CD14-positive monocyte (primary cell): ENCODE measurements around the gene TDRD7. TPM values are rescaled to one million over a fixed set of nuclear protein-coding genes. Genes with fewer than 3 reads are reported as not detected.
A peak's percentile ranks its signal among the peaks of the same experiment; 100 is the strongest.

ENCODE experiments used
- DNase-seq, 3 donors: peaks; one replicate each; pipeline ENCODE4 v3.0.0-alpha.2; 2011 to 2022
- H2AFZ ChIP-seq: 2 replicates; pipeline ENCODE4 v1.6.0; 2012; ENCODE audit warnings: mild to moderate bottlenecking, low read depth, low read length, inconsistent platforms; ENCODE audit not compliant: insufficient read depth, poor library complexity, severe bottlenecking
- H3K27ac ChIP-seq, 2 donors: 1 replicate in 1 of 2; 2 replicates in 1 of 2; pipeline ENCODE4 v1.5.1; 2012 to 2013; ENCODE audit warnings: low read length in 2 of 2, control low read depth in 1 of 2, inconsistent platforms in 1 of 2, low read depth in 1 of 2, mild to moderate bottlenecking in 1 of 2
- H3K27me3 ChIP-seq, 2 donors: one replicate each; pipeline versions ENCODE4 v1.6.0 to v1.6.1; 2011 to 2013; ENCODE audit warnings: low read length in 2 of 2; ENCODE audit not compliant: control insufficient read depth in 2 of 2, insufficient read depth in 2 of 2
- H3K36me3 ChIP-seq, 2 donors: replicated peaks in 1 of 2; 1 replicate in 1 of 2; 2 replicates in 1 of 2; pipeline versions ENCODE4 v1.5.1 to v1.6.1; 2012 to 2013; ENCODE audit warnings: low read length in 2 of 2, control low read depth in 1 of 2, inconsistent platforms in 1 of 2, mild to moderate bottlenecking in 1 of 2; ENCODE audit not compliant: insufficient read depth in 2 of 2, control insufficient read depth in 1 of 2
- H3K4me1 ChIP-seq, 2 donors: 1 replicate in 1 of 2; 2 replicates in 1 of 2; pipeline versions ENCODE4 v1.5.1 to v1.6.1; 2012 to 2013; ENCODE audit warnings: low read length in 2 of 2, control low read depth in 1 of 2, inconsistent platforms in 1 of 2, mild to moderate bottlenecking in 1 of 2, moderate library complexity in 1 of 2; ENCODE audit not compliant: insufficient read depth in 2 of 2, control insufficient read depth in 1 of 2
- H3K4me2 ChIP-seq: replicated peaks from 2 replicates; pipeline ENCODE3; 2012; ENCODE audit warnings: low read length, moderate library complexity, mild to moderate bottlenecking; ENCODE audit not compliant: poor library complexity, severe bottlenecking; ENCODE audit errors: extremely low read depth
- H3K4me3 ChIP-seq, 3 experiments: fragments of 200-600 bp in 1 of 3; sonication (generic) in 1 of 3; replicated peaks in 1 of 3; 1 replicate in 2 of 3; 2 replicates in 1 of 3; pipeline ENCODE4 v1.5.1; 2011 to 2013; ENCODE audit warnings: low read length in 3 of 3, mild to moderate bottlenecking in 3 of 3, control low read depth in 2 of 3, low read depth in 2 of 3, inconsistent platforms in 1 of 3, moderate library complexity in 1 of 3
- H3K79me2 ChIP-seq: 2 replicates; pipeline ENCODE4 v1.6.0; 2012; ENCODE audit warnings: mild to moderate bottlenecking, control low read depth, inconsistent platforms, low read length, moderate library complexity; ENCODE audit not compliant: insufficient read depth
- H3K9ac ChIP-seq: 2 replicates; pipeline ENCODE4 v1.6.0; 2017; ENCODE audit warnings: low read length, mild to moderate bottlenecking; ENCODE audit not compliant: insufficient read depth, poor library complexity, severe bottlenecking
- H3K9me3 ChIP-seq, 2 donors: replicated peaks in 1 of 2; 1 replicate in 1 of 2; 2 replicates in 1 of 2; pipeline versions ENCODE4 v1.5.1 to v1.6.1; 2012 to 2013; ENCODE audit warnings: low read length in 2 of 2, control low read depth in 1 of 2; ENCODE audit not compliant: control insufficient read depth in 1 of 2, insufficient read depth in 1 of 2
- H4K20me1 ChIP-seq: 2 replicates; pipeline ENCODE4 v1.6.0; 2012; ENCODE audit warnings: mild to moderate bottlenecking, low read length, control low read depth, moderate library complexity; ENCODE audit not compliant: insufficient read depth
- H3K27ac Mint-ChIP-seq, 7 donors: one replicate each; pipeline ENCODE4 v1.8.0; 2020; ENCODE audit warnings: mild to moderate bottlenecking in 7 of 7, mixed read lengths in 7 of 7, moderate library complexity in 6 of 7, inconsistent platforms in 2 of 7
- H3K27me3 Mint-ChIP-seq, 3 donors: one replicate each; pipeline ENCODE4 v1.8.0; 2021 to 2022; ENCODE audit warnings: low read depth in 3 of 3, mild to moderate bottlenecking in 3 of 3, mixed read lengths in 3 of 3, moderate library complexity in 3 of 3, inconsistent platforms in 1 of 3
- H3K36me3 Mint-ChIP-seq, 2 donors: one replicate each; pipeline ENCODE4 v1.8.0; 2020; ENCODE audit warnings: mixed read lengths in 2 of 2, inconsistent platforms in 1 of 2, mild to moderate bottlenecking in 1 of 2
- H3K4me1 Mint-ChIP-seq: one replicate; pipeline ENCODE4 v1.8.0; 2020; ENCODE audit warnings: mild to moderate bottlenecking, mixed read lengths
- H3K4me3 Mint-ChIP-seq, 2 donors: one replicate each; pipeline ENCODE4 v1.8.0; 2020; ENCODE audit warnings: mild to moderate bottlenecking in 2 of 2, mixed read lengths in 2 of 2, moderate library complexity in 1 of 2
- H3K9me3 Mint-ChIP-seq, 7 donors: one replicate each; pipeline ENCODE4 v1.8.0; 2020 to 2022; ENCODE audit warnings: mixed read lengths in 7 of 7, mild to moderate bottlenecking in 6 of 7, moderate library complexity in 6 of 7, inconsistent platforms in 2 of 7
- CTCF ChIP-seq: fragments of 200-600 bp; IDR thresholded peaks from one replicate; pipeline ENCODE4 v1.8.0; 2022; ENCODE audit warnings: antibody characterized with exemption, mild to moderate bottlenecking
- WGBS: methylation state at CpG from one replicate; pipeline ENCODE4 v1.1.5; 2013; ENCODE audit warnings: missing lambda C conversion rate; ENCODE audit not compliant: insufficient coverage; 5-methylcytosine and 5-hydroxymethylcytosine counted together
- intact Hi-C, 2 donors: fragments of 100-400 bp; cut with micrococcal nuclease; formaldehyde crosslinking; loops; one replicate each; pipeline versions ENCODE4 v1.15.0 to v1.15.1; 2023
- polyA plus RNA-seq, 3 donors: library from polyadenylated mRNA; depleted of rRNA in 1 of 3; unstranded in 2 of 3; stranded (reverse) in 1 of 3; fragments of 300-500 nt in 2 of 3; fragments of >200 nt in 1 of 3; fragmentation: Illumina TruSeq in 2 of 3; gene quantifications; 1 replicate in 2 of 3; 2 replicates in 1 of 3; pipeline ENCODE4 v1.2.3, GENCODE V29; 2012 to 2021

TDRD7 gene
- polyA plus RNA-seq, 3 donors = 8.1 to 12.0 (median 11.1) TPM

GRCh38 chr9:97473717-97474116, 61.8 kb downstream of the TDRD7 start:
- intact Hi-C loops = no loop called here
- no peak overlapping the region for H3K4me3 Mint-ChIP-seq
- H3K4me1 Mint-ChIP-seq = no peaks in the 10 kb centered on the region
- Histone ChIP-seq H3K36me3 (peaks cover 69 to 89% of the 10 kb centered on the region in 2 donors), H3K27ac (no peak overlapping the region), H4K20me1 (no peaks in the 10 kb centered on the region), H2AFZ (no peak overlapping the region), H3K27me3 (no peaks in the 10 kb centered on the region), H3K4me1 (no peaks in the 10 kb centered on the region), H3K79me2 (peaks cover under 1% of the 10 kb centered on the region), H3K9ac (no peak overlapping the region), H3K9me3 (no peaks in the 10 kb centered on the region), H3K4me2 (no peak overlapping the region), H3K4me3 (no peak overlapping the region)
- H3K27ac Mint-ChIP-seq = no peak overlapping the region
- H3K27me3 Mint-ChIP-seq = no peaks in the 10 kb centered on the region
- peaks cover 68 to 71% of the 10 kb centered on the region in 2 donors for H3K36me3 Mint-ChIP-seq
- TF ChIP-seq CTCF = no peak
- WGBS = 100% methylated on average over 1 of the region's 3 CpGs
- no peak for DNase-seq
- no peaks in the 10 kb centered on the region for H3K9me3 Mint-ChIP-seq

GRCh38 chr9:97474372-97474925, 62.6 kb downstream of the TDRD7 start:
- TF ChIP-seq CTCF = no peak
- Mint-ChIP-seq H3K36me3 (peaks cover 70 to 71% of the 10 kb centered on the region in 2 donors), H3K27ac (peak overlapping the region in 1 of 7 donors; percentile 75), H3K4me3 (no peak overlapping the region), H3K27me3 (no peaks in the 10 kb centered on the region), H3K4me1 (no peaks in the 10 kb centered on the region), H3K9me3 (no peaks in the 10 kb centered on the region)
- no peaks in the 10 kb centered on the region for H3K27me3 ChIP-seq
- H3K9ac ChIP-seq = no peak overlapping the region
- H3K4me1 ChIP-seq = no peaks in the 10 kb centered on the region
- no peak overlapping the region for H3K4me3 ChIP-seq
- no peak overlapping the region for H3K27ac ChIP-seq
- no peak for DNase-seq
- H2AFZ ChIP-seq = no peak overlapping the region
- intact Hi-C loops = no loop called here
- WGBS = no CpG with 5 or more reads among the region's 5 CpGs
- no peak overlapping the region for H3K4me2 ChIP-seq
- no peaks in the 10 kb centered on the region for H3K79me2 ChIP-seq
- no peaks in the 10 kb centered on the region for H4K20me1 ChIP-seq
- peaks cover 67 to 89% of the 10 kb centered on the region in 2 donors for H3K36me3 ChIP-seq
- no peaks in the 10 kb centered on the region for H3K9me3 ChIP-seq
